ENCODE results near the gene IL31RA. TPM values are rescaled to one million over a fixed set of nuclear protein-coding genes. Genes with fewer than 3 reads are reported as not detected.
A peak's percentile ranks its signal among the peaks of the same experiment; 100 is the strongest.

The IL31RA gene
- total RNA-seq, 1 experiment from 2014 or later: 0.03 TPM

DNA sequence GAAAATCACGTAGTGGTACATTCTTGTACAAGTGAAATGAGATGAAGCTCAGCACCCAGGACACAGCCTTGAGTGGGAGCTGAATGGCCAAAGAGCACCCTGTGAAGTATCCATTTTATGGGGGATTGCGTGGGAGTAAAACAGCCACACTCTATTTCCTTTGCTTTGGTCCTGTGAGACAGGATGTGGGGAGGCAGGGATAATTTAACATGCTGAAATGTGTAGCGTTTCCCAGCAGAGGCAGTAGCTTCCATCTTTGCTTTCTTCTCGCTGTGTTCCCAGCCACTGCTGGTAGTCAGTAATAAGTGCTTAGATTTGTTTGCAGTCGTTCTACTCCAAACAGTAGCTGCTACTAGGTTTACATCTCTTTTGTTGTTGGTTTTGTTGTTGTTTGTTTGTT lies 4.4 kb downstream of the IL31RA start:
- in situ Hi-C loops (cut with HindIII; ENCODE audit: low pct_unique_long_range_greater_than_20kb, low sequenced_read_pairs): no loop called here
- no peak for DNase-seq (ENCODE audit: low read depth)

DNA sequence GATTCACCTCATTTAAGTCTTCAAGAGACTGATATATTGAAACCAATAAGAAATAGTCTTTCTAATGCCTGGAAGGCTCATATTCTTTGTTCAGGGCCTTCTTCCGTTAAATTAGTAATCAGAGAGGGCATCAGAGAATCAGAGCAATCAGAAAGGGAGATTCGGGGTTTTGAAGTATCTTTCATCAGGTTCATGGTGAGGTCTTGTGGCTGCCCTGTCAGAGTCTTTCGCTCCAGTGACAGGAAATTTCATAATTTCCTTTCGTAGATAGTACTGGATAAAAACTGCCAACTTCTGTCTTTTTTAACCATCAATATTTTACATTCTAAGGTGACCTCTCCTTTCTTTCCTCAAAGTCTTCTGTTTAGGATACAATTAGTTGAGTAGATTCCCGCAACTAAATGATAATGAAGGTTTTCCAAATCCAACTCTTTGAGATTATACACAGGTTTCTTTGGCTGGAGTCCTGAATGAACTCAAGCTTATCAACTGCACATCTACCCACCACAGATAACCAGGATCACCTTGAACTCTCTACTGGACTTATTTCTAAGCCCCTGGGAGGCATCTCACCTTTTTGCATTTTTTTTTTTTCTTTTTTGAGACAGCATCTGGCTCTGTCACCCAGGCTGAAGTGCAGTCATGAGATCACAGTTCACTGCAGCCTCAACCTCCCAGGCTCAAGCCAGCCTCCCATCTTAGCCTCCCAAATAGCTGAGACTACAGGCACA lies 5.5 kb downstream of the IL31RA start:
- in situ Hi-C loops (cut with HindIII; ENCODE audit: low pct_unique_long_range_greater_than_20kb, low sequenced_read_pairs): no loop called here
- no peak for DNase-seq (ENCODE audit: low read depth)

DNA sequence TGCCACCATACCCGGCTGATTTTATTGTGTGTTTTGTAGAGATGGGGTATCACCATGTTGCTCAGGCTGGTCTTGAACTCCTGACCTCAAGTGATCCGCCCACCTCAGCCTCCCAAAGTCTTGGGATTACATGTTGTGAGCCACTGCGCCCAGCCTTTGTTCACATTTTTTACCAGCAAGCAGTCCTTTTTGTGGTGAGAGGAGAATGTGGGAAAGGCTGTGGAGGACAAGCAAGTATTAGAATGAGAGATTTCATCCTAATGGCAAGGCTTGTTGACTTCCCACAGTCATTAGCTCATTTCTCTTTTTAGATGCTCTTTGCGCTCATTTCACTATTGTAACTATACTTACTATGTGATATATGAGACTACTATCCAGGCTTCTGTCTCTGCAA lies 6.1 kb downstream of the IL31RA start:
- in situ Hi-C loops (cut with HindIII; ENCODE audit: low pct_unique_long_range_greater_than_20kb, low sequenced_read_pairs): no loop called here

DNA sequence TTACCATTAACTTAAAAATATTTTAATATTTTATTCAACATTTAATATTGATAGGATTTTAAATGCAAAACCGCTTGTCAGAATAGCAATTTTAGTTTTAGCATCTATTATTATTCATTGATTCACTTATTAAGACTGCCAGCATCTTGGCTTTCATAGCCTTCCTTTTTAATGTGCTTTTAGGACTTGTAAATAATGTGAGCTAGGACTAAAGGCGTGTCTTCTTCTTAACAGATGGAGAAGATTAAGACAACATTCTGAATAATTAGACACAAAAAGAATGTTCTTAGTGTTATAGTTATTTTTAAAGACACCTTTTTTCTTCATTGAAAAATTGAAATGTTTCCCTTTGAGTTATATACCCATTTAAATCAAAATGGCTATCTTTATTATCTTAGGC lies 6.9 kb downstream of the IL31RA start:
- in situ Hi-C loops (cut with HindIII; ENCODE audit: low pct_unique_long_range_greater_than_20kb, low sequenced_read_pairs): no loop called here
- no peak for DNase-seq (ENCODE audit: low read depth)

More for the DNA sequence above, 6.1 kb downstream of the IL31RA start:
- no peak for DNase-seq (ENCODE audit: low read depth)

DNA sequence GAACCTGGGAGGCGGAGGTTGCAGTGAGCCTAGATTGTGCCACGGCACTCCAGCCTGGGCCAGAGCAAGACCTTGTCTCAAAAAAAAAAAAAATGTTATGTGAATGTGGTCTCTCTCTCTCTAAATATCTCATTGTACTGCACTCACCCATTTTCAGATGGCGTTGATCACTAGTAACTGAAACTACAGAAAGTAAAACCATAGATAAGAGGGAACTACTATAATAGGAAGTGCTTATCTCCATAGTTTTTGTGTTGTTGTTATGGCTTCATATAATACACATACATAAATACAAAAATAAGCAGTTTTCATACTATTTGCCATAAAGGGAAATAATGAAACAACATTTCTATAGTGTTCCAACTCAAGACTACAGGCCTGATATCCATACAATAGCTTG lies 9.1 kb downstream of the IL31RA start:
- no peak for DNase-seq (ENCODE audit: low read depth)
- in situ Hi-C loops (cut with HindIII; ENCODE audit: low pct_unique_long_range_greater_than_20kb, low sequenced_read_pairs): no loop called here

DNA sequence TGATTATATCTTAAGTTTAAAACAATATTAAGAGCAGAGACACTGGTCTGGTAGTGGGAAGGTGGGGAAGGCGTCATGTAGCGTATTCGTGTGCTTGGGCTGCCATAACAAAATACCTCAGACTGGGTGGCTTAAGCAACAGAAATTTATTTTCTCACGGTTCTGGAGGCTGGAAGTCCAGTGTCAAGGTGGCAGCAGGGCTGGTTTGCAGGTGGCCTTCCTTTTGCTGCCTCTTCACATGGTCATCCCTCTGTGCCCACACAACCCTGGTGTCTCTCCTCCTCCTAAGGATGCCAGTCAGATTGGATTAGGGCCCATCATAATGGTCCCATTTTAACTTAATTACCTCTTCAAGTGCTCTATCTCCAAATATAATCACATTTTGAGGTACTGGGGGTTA lies 9.6 kb downstream of the IL31RA start:
- in situ Hi-C loops (cut with HindIII; ENCODE audit: low pct_unique_long_range_greater_than_20kb, low sequenced_read_pairs): no loop called here
- no peak for DNase-seq (ENCODE audit: low read depth)

DNA sequence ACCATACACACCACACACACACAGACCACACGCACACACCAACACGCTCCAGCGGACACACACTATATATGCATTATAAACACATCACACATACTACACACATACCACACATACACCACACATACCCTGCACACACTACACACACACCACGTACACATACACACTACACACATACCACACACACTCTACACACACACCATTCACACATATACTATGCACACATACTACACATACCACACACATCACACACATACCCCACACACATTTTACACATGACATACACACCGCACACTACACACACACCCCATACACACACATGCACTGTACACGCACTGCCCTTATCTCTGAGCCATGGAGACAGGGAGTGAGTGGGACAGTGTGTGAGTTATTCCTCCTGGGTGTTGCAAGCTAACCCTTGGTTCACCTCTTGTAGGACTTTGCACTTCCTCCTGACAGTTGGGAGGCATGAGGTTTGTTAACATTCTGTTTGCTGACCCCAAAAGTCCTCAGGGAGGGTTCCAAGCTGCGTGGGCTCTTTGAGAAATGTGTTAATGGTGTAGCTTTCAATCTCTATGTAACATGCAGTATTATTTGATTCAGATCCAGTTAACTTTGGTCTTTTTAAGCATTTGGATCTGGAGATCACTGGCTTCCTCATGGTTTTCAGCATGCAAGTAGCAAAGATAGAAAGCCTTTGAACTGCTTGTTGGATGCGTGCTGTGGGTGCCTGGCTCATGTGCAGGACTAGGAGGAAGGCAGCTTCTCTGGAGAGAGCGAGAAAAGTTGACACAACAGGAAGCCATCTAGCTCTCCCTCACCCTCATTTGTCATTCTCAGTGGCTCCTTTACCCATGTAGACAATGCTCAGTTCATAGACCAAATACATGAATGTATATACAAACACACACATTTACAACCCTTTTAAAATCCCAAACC lies 13.7 kb downstream of the IL31RA start:
- DNase-seq (ENCODE audit: low read depth): no peak
- in situ Hi-C loops (cut with HindIII; ENCODE audit: low pct_unique_long_range_greater_than_20kb, low sequenced_read_pairs): no loop called here

DNA sequence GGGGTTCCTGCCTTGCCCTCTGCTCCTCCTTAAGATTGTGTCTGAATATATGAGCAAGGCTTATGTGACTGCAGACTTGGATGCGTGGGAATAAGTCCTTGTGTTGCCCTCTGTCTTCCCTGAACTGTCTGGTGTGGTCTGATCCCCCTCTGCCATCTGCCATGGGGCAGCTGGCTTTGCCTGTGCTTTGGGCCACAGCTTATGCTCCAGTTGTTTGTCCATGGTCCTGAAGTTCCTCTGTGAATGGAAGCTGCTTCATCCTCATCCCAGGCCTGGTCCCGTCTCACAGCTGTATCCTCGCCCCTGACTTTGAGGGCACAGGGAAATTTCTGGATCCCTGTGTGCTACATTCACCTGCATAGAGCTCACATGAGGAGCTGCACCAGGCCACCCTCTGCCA lies 14.7 kb downstream of the IL31RA start:
- in situ Hi-C loops (cut with HindIII; ENCODE audit: low pct_unique_long_range_greater_than_20kb, low sequenced_read_pairs): no loop called here
- no peak for DNase-seq (ENCODE audit: low read depth)

DNA sequence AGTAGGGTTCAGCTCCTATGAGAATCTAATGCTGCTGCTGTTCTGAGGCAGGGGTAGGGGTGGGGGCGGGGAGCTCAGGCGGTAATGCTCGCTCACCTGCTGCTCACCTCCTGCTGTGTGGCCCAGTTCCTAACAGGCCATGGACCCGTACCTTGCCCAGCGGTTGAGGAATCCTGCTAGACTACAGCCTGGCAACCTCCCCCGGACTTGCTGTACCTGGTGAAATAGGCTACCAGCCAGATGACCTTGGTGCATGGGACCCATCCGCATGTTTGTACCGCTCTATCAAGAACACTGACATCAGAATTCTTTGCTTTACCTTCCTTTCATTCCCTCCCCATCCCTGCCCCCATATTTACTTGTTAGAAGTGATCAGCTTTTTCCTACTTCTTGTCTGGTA lies 15.3 kb downstream of the IL31RA start:
- in situ Hi-C loops (cut with HindIII; ENCODE audit: low pct_unique_long_range_greater_than_20kb, low sequenced_read_pairs): no loop called here
- DNase-seq (ENCODE audit: low read depth): no peak

DNA sequence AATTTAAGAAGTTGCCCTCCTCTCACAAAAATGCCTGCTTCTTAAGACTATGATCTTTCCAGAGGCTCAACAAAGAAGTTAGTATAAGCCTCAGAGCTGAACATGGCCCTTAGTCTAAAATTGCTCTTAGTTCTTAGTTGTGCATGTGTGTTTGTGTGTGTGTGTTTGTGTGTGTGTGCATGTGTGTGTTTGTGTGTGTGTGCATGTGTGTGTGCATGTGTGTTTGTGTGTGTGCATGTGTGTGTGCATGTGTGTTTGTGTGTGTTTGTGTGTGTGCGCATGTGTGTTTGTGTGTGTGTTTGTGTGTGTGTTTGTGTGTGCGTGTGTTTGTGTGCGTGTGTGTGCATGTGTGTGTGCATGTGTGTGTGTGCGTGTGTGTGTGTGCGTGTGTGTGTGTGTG lies 15.8 kb downstream of the IL31RA start:
- no peak for DNase-seq (ENCODE audit: low read depth)
- in situ Hi-C loops (cut with HindIII; ENCODE audit: low pct_unique_long_range_greater_than_20kb, low sequenced_read_pairs): no loop called here

DNA sequence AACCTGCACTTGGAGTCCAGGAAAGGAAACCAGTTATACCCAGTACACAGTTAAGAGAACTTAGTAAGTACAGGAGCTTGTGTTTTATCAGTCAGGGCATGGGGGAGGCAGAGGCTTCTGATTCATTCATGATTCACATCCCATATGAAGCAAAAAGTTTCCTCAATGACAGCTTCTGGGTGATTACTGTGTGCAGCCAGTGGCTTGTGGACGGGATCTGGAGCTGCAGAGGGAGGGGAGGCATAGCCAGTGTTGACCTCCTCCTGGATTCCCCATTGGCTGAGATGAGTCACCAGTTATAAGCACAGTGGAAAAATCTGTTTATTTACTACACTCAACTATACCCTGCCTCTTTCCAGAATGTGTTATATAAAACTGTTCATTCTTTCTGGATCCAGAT lies 17.7 kb downstream of the IL31RA start:
- in situ Hi-C loops (cut with HindIII; ENCODE audit: low pct_unique_long_range_greater_than_20kb, low sequenced_read_pairs): no loop called here
- DNase-seq (ENCODE audit: low read depth): peak; percentile 92

DNA sequence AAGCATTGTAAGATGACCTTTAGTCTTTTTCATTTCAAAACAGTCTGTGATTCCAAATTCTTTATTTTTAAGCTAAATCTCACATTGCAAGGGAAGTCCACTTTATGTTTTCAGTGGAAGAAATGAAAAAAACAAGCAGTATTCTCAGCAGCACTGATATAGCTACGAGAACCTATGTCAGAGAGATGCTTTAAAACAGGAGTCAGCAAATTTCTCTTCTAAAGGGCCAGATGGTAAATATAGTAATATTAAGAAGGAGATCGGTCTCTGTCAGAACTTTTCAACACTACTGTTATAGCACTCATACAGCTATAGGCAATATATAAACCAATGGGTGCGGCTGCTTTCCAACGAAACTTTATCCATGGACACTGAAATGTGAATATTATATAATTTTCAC lies 18.7 kb downstream of the IL31RA start:
- in situ Hi-C loops (cut with HindIII; ENCODE audit: low pct_unique_long_range_greater_than_20kb, low sequenced_read_pairs): no loop called here
- no peak for DNase-seq (ENCODE audit: low read depth)

DNA sequence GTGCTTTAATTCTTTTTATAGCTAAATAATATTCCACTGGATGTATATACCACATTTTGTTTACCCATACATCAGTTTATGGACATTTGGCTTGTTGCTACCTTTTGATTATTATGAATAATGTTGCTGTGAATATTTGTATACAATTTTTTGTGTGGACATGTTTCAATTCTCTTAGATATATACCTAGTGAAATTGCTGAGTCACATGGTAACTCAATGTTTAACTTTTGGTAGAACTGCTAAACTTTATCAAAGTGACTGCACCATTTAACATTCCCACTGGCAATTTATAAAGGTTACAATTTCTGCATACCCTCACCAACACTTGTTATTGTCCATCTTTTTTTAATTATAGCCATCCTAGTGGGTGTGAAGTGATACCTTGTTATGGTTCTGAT lies 22.1 kb downstream of the IL31RA start:
- in situ Hi-C loops (cut with HindIII; ENCODE audit: low pct_unique_long_range_greater_than_20kb, low sequenced_read_pairs): no loop called here
- no peak for DNase-seq (ENCODE audit: low read depth)

DNA sequence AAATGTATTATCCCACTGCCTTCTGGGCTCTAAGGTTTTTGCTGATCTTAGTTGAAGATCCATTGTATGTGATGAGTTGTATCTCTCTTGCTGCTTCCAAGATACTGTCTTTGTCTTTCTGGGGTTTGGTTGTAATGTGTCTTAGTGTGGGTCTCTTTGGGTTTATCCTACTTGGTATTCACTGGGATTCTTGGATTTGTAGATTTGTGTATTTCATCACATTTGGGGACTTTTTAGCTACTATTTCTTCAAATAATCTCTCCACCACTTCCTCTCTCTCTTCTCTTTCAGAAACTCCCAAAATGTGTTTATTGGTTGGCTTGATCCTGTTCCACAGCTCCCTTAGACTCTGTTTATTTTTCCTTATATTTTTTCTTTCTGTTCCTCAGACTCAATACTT lies 26.5 kb downstream of the IL31RA start:
- DNase-seq (ENCODE audit: low read depth): no peak
- in situ Hi-C loops (cut with HindIII; ENCODE audit: low pct_unique_long_range_greater_than_20kb, low sequenced_read_pairs): no loop called here

DNA sequence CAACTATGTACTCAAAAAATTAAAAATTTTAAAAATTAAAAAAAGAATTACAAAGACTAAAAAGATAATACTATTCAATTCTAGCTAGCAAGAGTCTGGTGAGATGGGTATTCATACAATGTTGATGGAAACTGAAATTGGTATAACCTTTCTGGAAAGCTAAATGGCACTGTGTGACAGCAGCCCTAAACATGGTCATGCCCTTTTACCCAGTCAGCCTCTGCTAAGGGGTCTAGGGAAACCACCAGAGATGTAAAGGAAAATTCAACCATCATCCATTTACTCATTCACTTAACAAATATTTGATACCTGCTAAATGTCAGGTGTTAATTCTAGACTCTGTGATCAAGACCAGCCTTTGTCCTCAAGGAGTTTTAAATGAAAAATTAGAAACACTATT lies 29.3 kb downstream of the IL31RA start:
- in situ Hi-C loops (cut with HindIII; ENCODE audit: low pct_unique_long_range_greater_than_20kb, low sequenced_read_pairs): no loop called here
- no peak for DNase-seq (ENCODE audit: low read depth)

DNA sequence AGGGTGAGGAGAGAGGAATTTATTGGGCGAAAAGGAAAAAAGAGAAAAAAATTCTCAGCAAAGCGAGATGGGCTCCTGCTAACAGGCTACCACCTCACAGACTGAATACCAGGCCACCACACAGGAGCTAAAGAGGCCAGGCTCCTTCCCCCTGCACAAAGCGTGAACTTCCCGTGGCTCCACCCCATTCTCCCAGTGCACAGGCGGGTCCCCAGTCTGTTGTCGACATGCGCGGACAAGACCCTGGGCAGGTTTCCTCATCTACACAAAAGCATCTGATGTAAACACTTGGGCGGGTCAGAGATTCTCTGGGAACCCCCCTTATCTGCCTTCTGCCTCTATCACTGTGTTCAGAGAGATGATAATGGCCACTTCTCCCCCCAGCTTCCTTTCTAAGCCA lies 34.2 kb downstream of the IL31RA start:
- in situ Hi-C loops (cut with HindIII; ENCODE audit: low pct_unique_long_range_greater_than_20kb, low sequenced_read_pairs): no loop called here
- DNase-seq (ENCODE audit: low read depth): no peak

DNA sequence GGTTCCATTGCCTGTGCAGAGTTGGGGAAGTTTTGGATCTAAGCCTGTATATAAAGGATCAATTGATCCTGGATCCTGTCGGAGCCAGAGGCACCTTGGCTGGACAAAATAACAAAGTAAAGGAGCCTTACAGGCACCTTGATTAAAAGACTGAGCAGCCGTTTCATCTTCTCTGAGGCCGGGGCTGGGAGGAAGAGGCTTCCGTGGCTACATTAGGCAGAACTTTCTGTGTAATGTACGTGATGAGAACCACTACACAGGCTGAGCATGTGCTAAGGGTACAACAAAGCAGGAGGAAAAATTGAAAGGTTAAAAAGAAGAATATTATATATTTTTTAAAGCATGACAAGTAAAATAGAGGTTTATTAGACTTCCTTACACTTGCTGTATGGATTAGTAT lies 37.0 kb downstream of the IL31RA start:
- DNase-seq (ENCODE audit: low read depth): no peak
- in situ Hi-C loops (cut with HindIII; ENCODE audit: low pct_unique_long_range_greater_than_20kb, low sequenced_read_pairs): no loop called here

DNA sequence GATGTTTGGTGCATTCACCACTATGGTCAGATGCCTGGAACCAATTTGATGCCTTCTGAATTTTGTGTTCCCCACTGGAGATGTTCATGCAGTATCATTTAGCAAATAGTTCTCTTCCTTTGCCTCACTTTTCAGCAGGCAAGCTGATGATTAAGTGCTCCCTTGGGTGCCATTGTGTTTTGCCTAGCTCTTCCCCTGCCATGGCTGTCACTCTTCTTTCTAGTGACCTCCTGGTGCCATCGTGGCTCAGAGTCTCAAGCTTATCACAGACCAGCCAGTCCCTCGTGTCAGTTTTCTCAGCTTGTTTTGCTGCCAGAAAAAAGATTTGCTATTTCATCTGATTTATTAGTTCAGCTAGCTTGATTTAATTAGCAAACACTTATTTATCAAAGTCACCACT lies 41.3 kb downstream of the IL31RA start:
- in situ Hi-C loops (cut with HindIII; ENCODE audit: low pct_unique_long_range_greater_than_20kb, low sequenced_read_pairs): no loop called here
- no peak for DNase-seq (ENCODE audit: low read depth)

DNA sequence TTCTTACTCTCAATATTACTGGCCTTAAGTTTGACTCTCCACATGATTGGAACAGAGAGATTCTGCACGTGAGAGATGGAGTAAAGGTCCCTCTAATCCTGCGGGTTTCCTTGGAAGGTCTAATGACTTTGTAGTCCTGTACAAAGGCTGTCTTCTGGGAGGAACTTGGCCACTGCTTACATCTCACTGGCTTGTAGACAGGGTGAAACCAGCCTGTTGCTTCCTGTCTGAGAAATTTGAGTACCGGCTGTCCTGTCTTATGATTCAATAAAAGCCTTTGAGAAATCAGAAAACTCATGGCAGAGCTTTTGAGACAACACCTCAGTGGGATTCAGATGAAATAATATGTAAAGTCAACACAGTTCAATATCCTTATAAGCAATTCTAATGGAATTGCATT lies 43.0 kb downstream of the IL31RA start:
- DNase-seq (ENCODE audit: low read depth): no peak
- in situ Hi-C loops (cut with HindIII; ENCODE audit: low pct_unique_long_range_greater_than_20kb, low sequenced_read_pairs): no loop called here

DNA sequence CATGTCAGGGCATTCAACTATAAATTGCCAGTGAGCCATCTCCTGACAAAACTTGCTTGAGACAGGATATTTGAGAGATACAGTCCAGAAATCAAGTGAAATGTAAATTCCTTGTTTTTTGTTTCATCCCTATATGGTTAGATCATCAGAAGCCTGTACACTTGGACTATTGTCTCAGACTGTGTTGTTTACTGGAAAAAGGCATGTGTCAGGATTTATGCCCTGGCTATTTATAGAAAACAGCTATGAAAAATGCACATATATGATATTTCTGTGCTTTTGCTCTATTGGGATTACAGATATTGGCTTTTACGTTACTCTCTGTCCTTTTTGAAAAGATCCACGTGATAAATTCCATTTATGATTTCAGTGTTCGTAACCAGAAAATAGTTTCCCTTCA lies 44.2 kb downstream of the IL31RA start:
- in situ Hi-C loops (cut with HindIII; ENCODE audit: low pct_unique_long_range_greater_than_20kb, low sequenced_read_pairs): no loop called here
- no peak for DNase-seq (ENCODE audit: low read depth)

Measured in Caki2 (cell line).